GM19328 (cell line): ENCODE data around the gene CEACAM16.

Experiments used
- ATAC-seq: cut with Tn5 transposase; IDR thresholded peaks from one replicate; pipeline ENCODE4 v1.9.1; 2021; ENCODE audit warnings: mild to moderate bottlenecking, moderate library complexity; ENCODE audit not compliant: unreplicated experiment

CEACAM16 gene

GRCh38 chr19:44757735-44758505 lies 59.0 kb downstream of the CEACAM16 start:
- no peak for ATAC-seq

- ATAC-seq, result no peak
These were observed 59.6 kb downstream of the CEACAM16 start for GRCh38 chr19:44758596-44758995.

- ATAC-seq, result no peak
These were observed 60.3 kb downstream of the CEACAM16 start for GRCh38 chr19:44759083-44759804.
